Panc1 (cell line): ENCODE measurements around the gene NDOR1. TPM values are rescaled to one million over a fixed set of nuclear protein-coding genes. Genes with fewer than 3 reads are reported as not detected.

Source experiments
- ATAC-seq: fragments of 200-7000 bp; cut with Tn5 transposase; 2 replicates; pipeline ENCODE4 v1.9.1; 2020; ENCODE audit warnings: mild to moderate bottlenecking, moderate library complexity
- BruUV-seq: library from RNA; stranded (reverse); fragments of 400-500 nt; replicated peaks from 2 replicates; lab custom pipeline; 2021; lab: Mats Ljungman, UMichigan
- CTCF ChIA-PET: fragments of 300-600 bp; sonication (Branson Sonifier 250); formaldehyde crosslinking; loops from one replicate; lab custom pipeline; 2022; ENCODE audit warnings: antibody characterized with exemption; lab: Charles Lee
- POLR2A ChIA-PET: fragments of 300-600 bp; sonication (Branson Sonifier 250); formaldehyde crosslinking; loops from one replicate; lab custom pipeline; 2022; ENCODE audit warnings: antibody characterized with exemption; lab: Charles Lee
- DNase-seq: peaks from one replicate; pipeline ENCODE4 v3.0.0-alpha.2; 2010; ENCODE audit warnings: low read depth, low spot score
- H3K27ac ChIP-seq: 2 replicates; pipeline ENCODE4 v1.5.1; 2011; ENCODE audit warnings: mild to moderate bottlenecking, low read length, inconsistent platforms
- H3K27me3 ChIP-seq: fragments of 200-500 bp; sonication (Bioruptor generic); 2 replicates; pipeline ENCODE4 v1.6.0; 2014; ENCODE audit warnings: low read length, inconsistent platforms; ENCODE audit not compliant: control insufficient read depth, insufficient read depth
- H3K36me3 ChIP-seq: fragments of 200-500 bp; sonication (Bioruptor generic); 2 replicates; pipeline ENCODE4 v1.5.1; 2014; ENCODE audit warnings: inconsistent platforms, mild to moderate bottlenecking, low read length, moderate library complexity; ENCODE audit not compliant: control insufficient read depth, insufficient read depth
- H3K4me1 ChIP-seq: 2 replicates; pipeline ENCODE4 v1.5.1; 2011; ENCODE audit warnings: inconsistent platforms, mild to moderate bottlenecking, low read length, moderate library complexity; ENCODE audit not compliant: control insufficient read depth, insufficient read depth
- H3K4me3 ChIP-seq, 2 experiments: 2 replicates each; pipeline ENCODE4 v1.5.1; 2011 to 2012; ENCODE audit warnings: low read depth in 2 of 2, low read length in 2 of 2, mild to moderate bottlenecking in 2 of 2, inconsistent platforms in 1 of 2, moderate library complexity in 1 of 2
- H3K9me3 ChIP-seq: fragments of 200-500 bp; sonication (Bioruptor generic); 2 replicates; pipeline ENCODE4 v1.5.1; 2014; ENCODE audit warnings: low read depth, mild to moderate bottlenecking, inconsistent platforms, low read length, moderate library complexity; ENCODE audit not compliant: control insufficient read depth, insufficient read depth
- POLR2AphosphoS5 ChIP-seq: IDR thresholded peaks from 2 replicates; pipeline ENCODE4 v1.6.1; 2012; ENCODE audit warnings: mild to moderate bottlenecking, low read depth, low read length, moderate library complexity
- SIN3A ChIP-seq: IDR thresholded peaks from 2 replicates; pipeline ENCODE4 v1.6.1; 2012; ENCODE audit warnings: low read depth, mild to moderate bottlenecking, low read length, moderate library complexity, borderline replicate concordance; ENCODE audit not compliant: insufficient read depth
- TCF7L2 ChIP-seq: IDR thresholded peaks from 2 replicates; pipeline ENCODE4 v1.6.1; 2011; ENCODE audit warnings: mild to moderate bottlenecking, low read depth, low read length, inconsistent platforms
- in situ Hi-C: cut with HindIII; loops from 2 replicates; pipeline ENCODE4 v1.10.0; 2016; ENCODE audit warnings: low sequenced_read_pairs, low pct_unique_long_range_greater_than_20kb
- intact Hi-C: fragments of 100-400 bp; cut with micrococcal nuclease; formaldehyde crosslinking; loops from one replicate; pipeline ENCODE4 v1.10.0; 2022; ENCODE audit not compliant: unreplicated experiment
- total RNA-seq: library from RNA; stranded (reverse); gene quantifications from one replicate; pipeline ENCODE4 v1.2.1, GENCODE V29; 2021; ENCODE audit not compliant: unreplicated experiment
- TF ChIP-seq, protein P1 (sequence below), 2 experiments: IDR thresholded peaks; 2 replicates each; pipeline ENCODE4 v1.6.1; 2011 to 2012; ENCODE audit warnings: low read depth in 2 of 2, control low read depth in 1 of 2, low read length in 1 of 2, mild to moderate bottlenecking in 1 of 2, moderate library complexity in 1 of 2; ENCODE audit not compliant: insufficient read depth in 1 of 2
- TF ChIP-seq, protein P2 (sequence below): fragments of 450-650 bp; IDR thresholded peaks from 2 replicates; pipeline ENCODE4 v1.5.1; 2017; ENCODE audit warnings: mild to moderate bottlenecking

NDOR1 gene
- total RNA-seq, 1 experiment from 2014 or later: 15.6 TPM

DNA sequence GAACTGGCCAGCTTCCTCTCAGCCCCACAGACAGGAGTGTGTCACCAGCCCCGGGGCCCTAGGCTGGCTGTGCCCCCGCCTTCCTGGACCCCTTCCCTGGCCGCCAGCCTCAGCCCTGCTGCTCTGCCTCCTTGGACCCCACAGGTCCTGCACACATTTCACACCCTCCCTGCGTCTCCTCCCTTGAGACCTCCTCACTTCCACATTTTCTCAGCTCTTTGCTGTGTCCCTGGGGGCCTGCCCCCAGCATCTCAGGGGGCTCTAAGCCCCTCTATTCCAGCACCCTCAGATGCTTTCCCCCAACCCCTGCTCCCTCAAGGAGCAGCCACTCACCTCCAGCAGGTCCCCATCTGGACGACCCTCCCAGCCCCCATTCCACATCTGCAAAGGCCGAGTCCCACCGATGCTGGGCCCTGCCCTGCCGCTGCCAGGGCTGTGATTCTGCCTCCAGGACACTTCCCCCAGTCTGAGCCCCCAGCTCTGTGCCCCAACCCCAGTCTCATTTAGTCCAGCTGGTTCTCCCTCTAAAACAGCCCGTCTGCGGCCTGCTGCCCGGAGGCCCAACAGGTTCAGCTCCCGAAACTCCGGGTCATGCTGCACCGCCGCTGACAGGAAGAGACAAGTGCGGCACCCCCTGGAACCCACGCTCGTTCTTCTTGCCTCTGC is 29.4 kb downstream of the NDOR1 start:
- in situ Hi-C loops (no loop called here), intact Hi-C loops (no loop called here)
- Histone ChIP-seq H3K27me3 (no peaks in the 10 kb centered on the region), H3K4me3 (no peak overlapping the region), H3K36me3 (no peaks in the 10 kb centered on the region), H3K4me1 (peaks cover 26% of the 10 kb centered on the region), H3K9me3 (no peaks in the 10 kb centered on the region), H3K27ac (no peak overlapping the region)
- BruUV-seq: no TSS peak
- TF ChIP-seq, protein P1, sequence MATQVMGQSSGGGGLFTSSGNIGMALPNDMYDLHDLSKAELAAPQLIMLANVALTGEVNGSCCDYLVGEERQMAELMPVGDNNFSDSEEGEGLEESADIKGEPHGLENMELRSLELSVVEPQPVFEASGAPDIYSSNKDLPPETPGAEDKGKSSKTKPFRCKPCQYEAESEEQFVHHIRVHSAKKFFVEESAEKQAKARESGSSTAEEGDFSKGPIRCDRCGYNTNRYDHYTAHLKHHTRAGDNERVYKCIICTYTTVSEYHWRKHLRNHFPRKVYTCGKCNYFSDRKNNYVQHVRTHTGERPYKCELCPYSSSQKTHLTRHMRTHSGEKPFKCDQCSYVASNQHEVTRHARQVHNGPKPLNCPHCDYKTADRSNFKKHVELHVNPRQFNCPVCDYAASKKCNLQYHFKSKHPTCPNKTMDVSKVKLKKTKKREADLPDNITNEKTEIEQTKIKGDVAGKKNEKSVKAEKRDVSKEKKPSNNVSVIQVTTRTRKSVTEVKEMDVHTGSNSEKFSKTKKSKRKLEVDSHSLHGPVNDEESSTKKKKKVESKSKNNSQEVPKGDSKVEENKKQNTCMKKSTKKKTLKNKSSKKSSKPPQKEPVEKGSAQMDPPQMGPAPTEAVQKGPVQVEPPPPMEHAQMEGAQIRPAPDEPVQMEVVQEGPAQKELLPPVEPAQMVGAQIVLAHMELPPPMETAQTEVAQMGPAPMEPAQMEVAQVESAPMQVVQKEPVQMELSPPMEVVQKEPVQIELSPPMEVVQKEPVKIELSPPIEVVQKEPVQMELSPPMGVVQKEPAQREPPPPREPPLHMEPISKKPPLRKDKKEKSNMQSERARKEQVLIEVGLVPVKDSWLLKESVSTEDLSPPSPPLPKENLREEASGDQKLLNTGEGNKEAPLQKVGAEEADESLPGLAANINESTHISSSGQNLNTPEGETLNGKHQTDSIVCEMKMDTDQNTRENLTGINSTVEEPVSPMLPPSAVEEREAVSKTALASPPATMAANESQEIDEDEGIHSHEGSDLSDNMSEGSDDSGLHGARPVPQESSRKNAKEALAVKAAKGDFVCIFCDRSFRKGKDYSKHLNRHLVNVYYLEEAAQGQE (IDR thresholded peaks at IDR 0.05; ENCODE audit: insufficient read depth in 1 of 2, low read depth in 2 of 2, low read length in 1 of 2): no peak
- TF ChIP-seq TCF7L2: no peak
- TF ChIP-seq, protein P2, sequence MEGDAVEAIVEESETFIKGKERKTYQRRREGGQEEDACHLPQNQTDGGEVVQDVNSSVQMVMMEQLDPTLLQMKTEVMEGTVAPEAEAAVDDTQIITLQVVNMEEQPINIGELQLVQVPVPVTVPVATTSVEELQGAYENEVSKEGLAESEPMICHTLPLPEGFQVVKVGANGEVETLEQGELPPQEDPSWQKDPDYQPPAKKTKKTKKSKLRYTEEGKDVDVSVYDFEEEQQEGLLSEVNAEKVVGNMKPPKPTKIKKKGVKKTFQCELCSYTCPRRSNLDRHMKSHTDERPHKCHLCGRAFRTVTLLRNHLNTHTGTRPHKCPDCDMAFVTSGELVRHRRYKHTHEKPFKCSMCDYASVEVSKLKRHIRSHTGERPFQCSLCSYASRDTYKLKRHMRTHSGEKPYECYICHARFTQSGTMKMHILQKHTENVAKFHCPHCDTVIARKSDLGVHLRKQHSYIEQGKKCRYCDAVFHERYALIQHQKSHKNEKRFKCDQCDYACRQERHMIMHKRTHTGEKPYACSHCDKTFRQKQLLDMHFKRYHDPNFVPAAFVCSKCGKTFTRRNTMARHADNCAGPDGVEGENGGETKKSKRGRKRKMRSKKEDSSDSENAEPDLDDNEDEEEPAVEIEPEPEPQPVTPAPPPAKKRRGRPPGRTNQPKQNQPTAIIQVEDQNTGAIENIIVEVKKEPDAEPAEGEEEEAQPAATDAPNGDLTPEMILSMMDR: no peak
- TF ChIP-seq POLR2AphosphoS5: no peak
- TF ChIP-seq SIN3A: no peak
- POLR2A ChIA-PET: no interaction called here
- no peak for ATAC-seq
- DNase-seq: no peak
- CTCF ChIA-PET: no interaction called here

DNA sequence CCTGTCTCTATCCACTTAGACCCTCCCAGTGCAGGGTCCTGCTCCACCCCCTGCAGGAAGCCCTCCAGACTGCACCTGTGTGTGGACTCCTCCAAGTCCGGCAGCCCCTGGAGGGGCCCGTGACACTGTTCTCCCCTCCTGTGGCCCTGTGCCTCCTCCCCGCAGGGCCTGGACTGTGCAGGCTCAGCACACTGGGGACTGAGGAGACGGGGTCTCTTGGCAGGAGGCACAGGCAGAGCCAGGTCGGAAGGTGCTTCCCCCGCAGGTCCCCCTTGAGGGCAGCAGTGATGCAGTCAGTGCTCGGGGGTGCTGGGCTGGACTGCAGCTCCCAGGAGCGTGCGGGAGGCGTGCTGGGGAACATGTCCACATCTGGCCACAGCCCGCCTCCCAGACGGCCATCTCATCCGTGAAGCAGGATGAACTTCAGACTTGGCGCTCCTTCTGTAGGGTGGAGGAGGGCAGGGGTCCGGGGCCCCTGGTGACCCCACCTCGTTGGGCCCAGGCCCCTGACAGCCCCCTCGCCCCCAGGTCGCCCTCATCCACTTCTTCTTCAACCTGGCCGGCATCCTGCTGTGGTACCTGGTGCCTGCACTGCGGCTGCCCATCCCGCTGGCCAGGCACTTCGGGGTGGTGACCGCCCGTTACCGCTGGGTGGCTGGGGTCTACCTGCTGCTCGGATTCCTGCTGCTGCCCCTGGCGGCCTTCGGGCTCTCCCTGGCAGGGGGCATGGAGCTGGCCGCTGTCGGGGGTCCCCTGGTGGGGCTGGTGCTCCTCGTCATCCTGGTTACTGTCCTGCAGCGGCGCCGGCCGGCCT is 30.1 kb downstream of the NDOR1 start:
- no TSS peak for BruUV-seq
- POLR2A ChIA-PET: no interaction called here
- CTCF ChIA-PET: interaction anchor here (0.6 to 1.0 kb wide), 3 partner anchors 9 to 120 kb away, joined by 3 read pairs; no protein-coding TSS in a partner anchor
- H3K4me1 ChIP-seq: peaks cover 26% of the 10 kb centered on the region
- H3K9me3 ChIP-seq: no peaks in the 10 kb centered on the region
- H3K36me3 ChIP-seq: no peaks in the 10 kb centered on the region; the same call in 1 of the 2 replicates
- H3K27ac ChIP-seq: no peak overlapping the region
- no peak for DNase-seq
- no peak overlapping the region for H3K4me3 ChIP-seq
- intact Hi-C loops: no loop called here
- in situ Hi-C loops: no loop called here
- TF ChIP-seq POLR2AphosphoS5 (no peak), TCF7L2 (no peak), SIN3A (no peak)
- TF ChIP-seq, protein P2: no peak
- TF ChIP-seq, protein P1 (IDR thresholded peaks at IDR 0.05; ENCODE audit: insufficient read depth in 1 of 2, low read depth in 2 of 2, low read length in 1 of 2): no peak
- no peaks in the 10 kb centered on the region for H3K27me3 ChIP-seq
- no peak for ATAC-seq
